GM19463 (cell line): ENCODE results near the gene AMZ1.
"Not testable (repeated sequence)": the region's sequence is repeated elsewhere in the genome, so short reads cannot be mapped to it uniquely, and the experiment has no call there.

Experiments
- ATAC-seq: cut with Tn5 transposase; IDR thresholded peaks from one replicate; pipeline ENCODE4 v1.9.1; 2021; ENCODE audit warnings: mild to moderate bottlenecking, moderate library complexity; ENCODE audit not compliant: unreplicated experiment

AMZ1 gene

GRCh38 chr7:2737771-2738540 is 50.0 kb downstream of the AMZ1 start:
- no peak for ATAC-seq

GRCh38 chr7:2738766-2739549 is 51.0 kb downstream of the AMZ1 start:
- ATAC-seq = no peak

DNA sequence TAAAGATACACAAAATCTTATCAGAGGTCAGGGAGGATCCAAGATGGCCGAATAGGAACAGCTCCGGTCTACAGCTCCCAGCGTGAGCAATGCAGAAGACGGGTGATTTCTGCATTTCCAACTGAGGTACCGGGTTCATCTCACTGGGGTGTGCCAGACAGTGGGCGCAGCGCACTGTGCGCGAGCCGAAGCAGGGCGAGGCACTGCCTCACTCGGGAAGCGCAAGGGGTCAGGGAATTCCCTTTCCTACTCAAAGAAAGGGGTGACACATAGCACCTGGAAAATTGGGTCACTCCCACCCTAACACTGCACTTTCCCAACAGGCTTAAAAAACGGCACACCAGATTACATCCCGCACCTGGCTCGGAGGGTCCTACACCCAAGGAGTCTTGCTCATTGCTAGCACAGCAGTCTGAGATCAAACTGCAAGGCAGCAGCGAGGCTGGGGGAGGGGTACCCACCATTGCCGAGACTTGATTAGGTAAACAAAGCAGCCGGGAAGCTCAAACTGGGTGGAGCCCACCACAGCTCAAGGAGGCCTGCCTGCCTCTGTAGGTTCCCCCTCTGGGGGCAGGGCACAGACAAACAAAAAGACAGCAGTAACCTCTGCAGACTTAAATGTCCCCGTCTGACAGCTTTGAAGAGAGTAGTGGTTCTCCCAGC is 55.7 kb downstream of the AMZ1 start:
- ATAC-seq = not testable (repeated sequence)

- ATAC-seq = not testable (repeated sequence)
Observed at GRCh38 chr7:2748684-2749083, 60.7 kb downstream of the AMZ1 start.

GRCh38 chr7:2750004-2750407 is 62.0 kb downstream of the AMZ1 start:
- ATAC-seq = no peak

DNA sequence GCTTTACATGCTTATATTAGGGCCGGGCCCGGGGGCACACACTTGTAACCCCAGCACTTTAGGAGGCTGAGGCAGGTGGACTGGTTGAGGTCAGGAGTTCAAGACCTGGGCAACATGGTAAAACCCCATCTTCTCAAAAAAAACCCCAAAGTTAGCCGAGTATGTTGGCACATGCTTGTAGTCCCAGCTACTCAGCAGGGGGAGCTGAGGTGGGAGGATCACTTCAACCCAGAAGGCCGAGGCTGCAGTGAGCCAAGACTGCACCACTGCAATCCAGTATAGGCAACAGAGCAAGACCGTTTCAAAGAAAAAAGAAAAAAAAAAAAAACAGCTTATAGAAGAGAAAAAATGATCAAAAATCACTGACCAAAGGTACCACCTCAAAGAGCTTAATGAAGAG is 63.1 kb downstream of the AMZ1 start:
- no peak for ATAC-seq

GRCh38 chr7:2753148-2753547 is 65.1 kb downstream of the AMZ1 start:
- no peak for ATAC-seq

- ATAC-seq = no peak
Observed at GRCh38 chr7:2754086-2754485, 66.1 kb downstream of the AMZ1 start.

DNA sequence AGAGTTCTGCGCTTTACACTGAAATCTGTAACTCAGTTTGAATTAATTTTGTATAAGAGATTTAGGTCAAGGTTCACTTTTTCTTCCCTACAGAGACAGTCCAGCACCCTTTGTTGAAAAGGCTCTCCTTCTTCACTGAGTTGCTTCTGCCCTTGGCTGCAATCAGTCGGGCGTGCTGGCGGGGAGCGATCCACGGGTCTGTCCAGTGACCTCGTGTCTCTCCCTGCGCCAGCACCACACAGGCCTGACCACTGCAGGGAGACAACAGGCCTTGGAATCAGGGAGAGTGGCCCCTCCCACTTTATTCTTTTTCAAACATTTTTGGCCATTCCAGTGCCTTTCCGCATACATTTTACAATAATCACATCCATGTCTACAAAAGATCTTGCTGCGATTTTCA is 66.9 kb downstream of the AMZ1 start:
- ATAC-seq = no peak

DNA sequence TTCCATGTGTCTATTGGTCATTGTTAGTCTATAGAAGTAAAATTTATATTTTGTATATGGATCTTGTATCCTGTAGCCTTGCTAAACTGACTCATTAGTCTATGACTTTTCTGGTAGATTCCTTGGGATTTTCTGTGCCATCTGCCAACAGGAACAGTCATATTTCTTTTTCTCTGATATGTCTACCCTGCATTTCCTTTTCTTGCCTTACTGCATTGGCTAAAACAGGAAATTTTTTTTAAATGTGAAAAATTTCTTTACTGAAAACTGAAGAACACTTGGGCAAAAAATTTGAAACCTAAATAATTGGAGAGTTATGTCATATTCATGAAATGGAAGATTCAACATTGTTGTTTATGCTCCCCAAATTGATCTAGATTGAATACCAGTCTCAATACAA is 67.5 kb downstream of the AMZ1 start:
- no peak for ATAC-seq

DNA sequence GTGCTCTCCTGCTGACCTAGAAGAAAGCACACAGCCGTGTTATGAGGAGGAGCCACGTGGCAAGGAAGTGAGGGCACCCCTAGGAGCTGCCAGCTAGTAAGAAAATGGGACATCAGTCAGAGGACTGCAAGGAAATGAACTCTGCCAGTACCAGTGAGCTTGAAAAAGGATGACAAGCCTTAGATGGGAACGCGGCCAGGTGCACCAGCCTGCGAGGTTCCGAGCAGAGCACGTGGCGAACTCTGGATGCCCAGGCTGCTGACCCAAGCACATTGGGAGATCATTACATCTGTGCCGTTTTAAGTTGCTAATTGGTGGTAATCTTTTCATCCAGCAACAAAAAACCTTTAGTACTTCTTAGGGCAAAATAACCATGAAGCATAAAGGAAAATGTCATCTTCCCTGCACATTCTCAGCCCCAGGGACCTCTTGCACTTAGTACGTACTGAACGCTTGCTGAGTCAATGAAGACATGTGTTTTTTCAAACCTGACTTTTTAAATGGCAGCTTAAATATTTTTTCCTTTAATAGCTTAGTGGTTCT is 69.4 kb downstream of the AMZ1 start:
- peak; percentile 9 for ATAC-seq

GRCh38 chr7:2757904-2758672 is 70.1 kb downstream of the AMZ1 start:
- peak; percentile 66 for ATAC-seq

DNA sequence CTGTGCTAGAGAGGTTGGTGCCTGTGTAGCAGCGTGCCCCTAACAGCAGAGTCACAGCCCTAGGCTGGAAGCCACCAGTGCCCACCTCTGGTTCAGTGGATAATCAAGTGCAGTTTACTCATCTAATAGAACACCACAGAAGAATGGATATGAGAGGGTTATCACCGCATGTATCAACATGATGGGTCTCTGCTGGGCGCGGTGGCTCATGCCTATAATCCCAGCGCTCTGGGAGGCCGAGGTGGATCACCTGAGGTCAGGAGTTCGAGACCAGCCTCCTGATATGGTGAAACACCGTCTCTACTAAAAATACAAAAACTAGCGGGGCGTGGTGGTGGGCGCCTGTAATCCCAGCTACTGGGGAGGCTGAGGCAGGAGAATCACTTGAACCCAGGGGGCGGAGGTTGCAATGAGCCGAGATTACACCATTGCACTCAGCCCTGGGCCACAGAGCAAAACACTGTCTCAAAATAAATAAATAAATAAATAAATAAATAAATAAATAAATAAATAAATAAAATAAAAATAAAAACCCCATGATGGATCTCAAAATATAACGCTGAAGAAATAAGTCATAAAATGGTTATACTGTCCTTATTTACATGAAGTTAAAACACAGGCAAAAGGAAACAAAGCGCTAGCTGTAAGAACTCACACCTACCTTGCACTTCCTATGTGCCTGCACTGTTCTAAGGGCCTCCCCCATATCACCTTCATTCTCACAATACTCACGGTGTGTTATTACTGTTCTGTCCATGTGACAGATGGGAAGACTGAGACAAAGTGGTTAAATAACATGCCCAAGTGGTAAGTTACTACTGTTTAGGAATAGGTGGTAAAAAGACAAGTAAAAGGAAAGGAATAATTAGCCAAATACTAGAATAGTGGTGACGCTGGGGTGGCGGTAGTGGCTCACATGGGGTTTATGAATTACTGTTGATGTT is 70.9 kb downstream of the AMZ1 start:
- ATAC-seq = no peak

GRCh38 chr7:2759736-2760097 is 71.7 kb downstream of the AMZ1 start:
- ATAC-seq = no peak

GRCh38 chr7:2760098-2760889 is 72.3 kb downstream of the AMZ1 start:
- ATAC-seq = no peak

DNA sequence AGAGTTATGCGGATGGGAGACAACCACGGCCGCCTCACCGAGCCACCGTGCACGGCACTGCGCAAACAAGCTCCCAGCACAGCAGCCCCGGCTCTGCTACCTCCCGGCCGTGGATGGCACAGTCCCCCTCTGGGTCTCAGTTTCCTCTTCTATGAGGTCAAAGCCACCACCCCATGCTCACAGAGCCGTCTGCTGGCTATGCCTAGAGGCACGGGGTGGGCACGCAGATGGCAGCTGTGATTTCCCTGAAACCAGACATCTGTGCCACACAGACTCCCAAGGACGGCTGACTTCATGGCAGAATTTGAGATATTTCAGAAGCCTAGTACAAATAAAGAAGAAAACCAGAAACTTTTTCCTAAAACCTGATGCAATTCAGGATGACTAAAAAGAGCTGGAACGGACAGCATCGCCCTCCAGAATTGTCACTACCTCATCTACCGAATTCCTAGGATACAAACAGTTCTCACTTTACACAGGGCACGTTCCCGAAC is 73.2 kb downstream of the AMZ1 start:
- ATAC-seq = no peak

- ATAC-seq = no peak
Observed at GRCh38 chr7:2761801-2762497, 73.9 kb downstream of the AMZ1 start.

- no peak for ATAC-seq
Observed at GRCh38 chr7:2763597-2763996, 75.6 kb downstream of the AMZ1 start.
